Upper lobe of left lung (tissue), 4 donors: ENCODE results near the gene GNPDA2.

Experiments used
- CTCF ChIP-seq, 6 experiments: fragments of 450-650 bp in 4 of 6; fragments of 200-600 bp in 2 of 6; sonication (generic) in 2 of 6; IDR thresholded peaks; one replicate each; pipeline ENCODE4 v1.5.1; 2016 to 2019; ENCODE audit warnings: antibody characterized with exemption in 6 of 6
- POLR2AphosphoS5 ChIP-seq, 2 donors: sonication (generic); formaldehyde crosslinking; IDR thresholded peaks; one replicate each; pipeline ENCODE4 v1.5.1; 2017; ENCODE audit warnings: antibody characterized with exemption in 2 of 2

- no peak for TF ChIP-seq CTCF (IDR thresholded peaks at IDR 0.05)
- no peak for TF ChIP-seq POLR2AphosphoS5 (IDR thresholded peaks at IDR 0.05)
These were observed 74.4 kb downstream of the GNPDA2 start for GRCh38 chr4:44652002-44652401.
